Measurements from ENCODE around the gene RASGEF1C.

RASGEF1C gene

GRCh38 chr5:180159756-180160155 lies 49.3 kb downstream of the RASGEF1C start:
- DNase-seq = no peak

GRCh38 chr5:180157866-180158265 lies 51.1 kb downstream of the RASGEF1C start:
- no peak for DNase-seq

GRCh38 chr5:180156141-180156540 lies 52.9 kb downstream of the RASGEF1C start:
- DNase-seq = no peak

- DNase-seq = no peak
Observed at GRCh38 chr5:180155365-180155926, 53.6 kb downstream of the RASGEF1C start.

- no peak for DNase-seq
Observed at GRCh38 chr5:180154821-180155364, 54.1 kb downstream of the RASGEF1C start.

GRCh38 chr5:180153991-180154390 lies 55.0 kb downstream of the RASGEF1C start:
- DNase-seq = no peak

- DNase-seq = no peak
Observed at GRCh38 chr5:180153099-180153498, 55.9 kb downstream of the RASGEF1C start.

GRCh38 chr5:180143656-180144364 lies 65.2 kb downstream of the RASGEF1C start:
- no peak for DNase-seq

- no peak for DNase-seq
Observed at GRCh38 chr5:180142824-180143610, 66.0 kb downstream of the RASGEF1C start.

GRCh38 chr5:180142021-180142765 lies 66.8 kb downstream of the RASGEF1C start:
- DNase-seq = no peak

GRCh38 chr5:180141068-180141660 lies 67.8 kb downstream of the RASGEF1C start:
- no peak for DNase-seq

GRCh38 chr5:180140571-180140970 lies 68.4 kb downstream of the RASGEF1C start:
- DNase-seq = no peak

- peak; percentile 22 for DNase-seq
Observed at GRCh38 chr5:180140079-180140554, 68.9 kb downstream of the RASGEF1C start.

- DNase-seq = peak; percentile 22
Observed at GRCh38 chr5:180139731-180140055, 69.3 kb downstream of the RASGEF1C start.

- DNase-seq = peak; percentile 26
Observed at GRCh38 chr5:180138976-180139730, 69.9 kb downstream of the RASGEF1C start.

GRCh38 chr5:180138214-180138975 lies 70.6 kb downstream of the RASGEF1C start:
- DNase-seq = peak; percentile 41

- DNase-seq = peak; percentile 41
Observed at GRCh38 chr5:180137401-180138213, 71.4 kb downstream of the RASGEF1C start.

- peak; percentile 50 for DNase-seq
Observed at GRCh38 chr5:180136630-180137381, 72.2 kb downstream of the RASGEF1C start.

- DNase-seq = peak; percentile 46
Observed at GRCh38 chr5:180135967-180136629, 72.9 kb downstream of the RASGEF1C start.
